MM.1S (cell line): ENCODE data around the gene LHFPL2.

Experiments
- EZH2 ChIP-seq: fragments of 300-600 bp; sonication (generic); optimal IDR thresholded peaks from 2 replicates; pipeline ENCODE3; 2017; ENCODE audit warnings: low read depth, mild to moderate bottlenecking, antibody characterized with exemption, low read length, mixed read lengths
- EZH2phosphoT487 ChIP-seq: fragments of 300-600 bp; sonication (generic); IDR thresholded peaks from 2 replicates; pipeline ENCODE4 v1.6.1; 2018; ENCODE audit warnings: antibody characterized with exemption, low read length
- TF ChIP-seq, protein P1 (sequence below): fragments of 300-600 bp; sonication (generic); IDR thresholded peaks from 2 replicates; pipeline ENCODE4 v1.5.1; 2016; ENCODE audit warnings: antibody characterized with exemption, low read length, mixed read lengths

DNA sequence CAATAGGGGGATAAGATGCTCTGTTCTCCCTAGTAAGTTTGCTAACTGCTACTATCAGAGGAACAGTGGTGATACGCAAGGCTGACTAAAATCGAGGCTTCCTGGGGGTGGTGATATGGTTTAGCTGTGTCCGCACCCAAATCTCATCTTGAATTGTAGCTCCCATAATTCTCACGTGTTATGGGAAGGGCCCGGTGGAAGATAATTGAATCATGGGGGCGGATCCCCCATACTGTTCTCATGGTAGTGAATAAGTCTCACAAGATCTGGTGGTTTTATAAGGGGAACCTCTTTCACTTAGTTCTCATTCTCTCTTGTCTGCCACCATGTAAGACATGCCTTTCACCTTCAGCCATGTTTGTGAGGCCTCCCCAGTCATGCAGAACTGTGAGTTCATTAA, 135.1 kb downstream of the LHFPL2 start:
- TF ChIP-seq, protein P1, sequence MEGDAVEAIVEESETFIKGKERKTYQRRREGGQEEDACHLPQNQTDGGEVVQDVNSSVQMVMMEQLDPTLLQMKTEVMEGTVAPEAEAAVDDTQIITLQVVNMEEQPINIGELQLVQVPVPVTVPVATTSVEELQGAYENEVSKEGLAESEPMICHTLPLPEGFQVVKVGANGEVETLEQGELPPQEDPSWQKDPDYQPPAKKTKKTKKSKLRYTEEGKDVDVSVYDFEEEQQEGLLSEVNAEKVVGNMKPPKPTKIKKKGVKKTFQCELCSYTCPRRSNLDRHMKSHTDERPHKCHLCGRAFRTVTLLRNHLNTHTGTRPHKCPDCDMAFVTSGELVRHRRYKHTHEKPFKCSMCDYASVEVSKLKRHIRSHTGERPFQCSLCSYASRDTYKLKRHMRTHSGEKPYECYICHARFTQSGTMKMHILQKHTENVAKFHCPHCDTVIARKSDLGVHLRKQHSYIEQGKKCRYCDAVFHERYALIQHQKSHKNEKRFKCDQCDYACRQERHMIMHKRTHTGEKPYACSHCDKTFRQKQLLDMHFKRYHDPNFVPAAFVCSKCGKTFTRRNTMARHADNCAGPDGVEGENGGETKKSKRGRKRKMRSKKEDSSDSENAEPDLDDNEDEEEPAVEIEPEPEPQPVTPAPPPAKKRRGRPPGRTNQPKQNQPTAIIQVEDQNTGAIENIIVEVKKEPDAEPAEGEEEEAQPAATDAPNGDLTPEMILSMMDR = no peak
- TF ChIP-seq EZH2 = no peak
- no peak for TF ChIP-seq EZH2phosphoT487
